Measurements from ENCODE around the gene KCNG3. TPM values are rescaled to one million over a fixed set of nuclear protein-coding genes. Genes with fewer than 3 reads are reported as not detected.

KCNG3 gene, protein sequence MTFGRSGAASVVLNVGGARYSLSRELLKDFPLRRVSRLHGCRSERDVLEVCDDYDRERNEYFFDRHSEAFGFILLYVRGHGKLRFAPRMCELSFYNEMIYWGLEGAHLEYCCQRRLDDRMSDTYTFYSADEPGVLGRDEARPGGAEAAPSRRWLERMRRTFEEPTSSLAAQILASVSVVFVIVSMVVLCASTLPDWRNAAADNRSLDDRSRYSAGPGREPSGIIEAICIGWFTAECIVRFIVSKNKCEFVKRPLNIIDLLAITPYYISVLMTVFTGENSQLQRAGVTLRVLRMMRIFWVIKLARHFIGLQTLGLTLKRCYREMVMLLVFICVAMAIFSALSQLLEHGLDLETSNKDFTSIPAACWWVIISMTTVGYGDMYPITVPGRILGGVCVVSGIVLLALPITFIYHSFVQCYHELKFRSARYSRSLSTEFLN
- 0.09 to 0.27 TPM (median 0.18 TPM) in 3 replicates for total RNA-seq

DNA sequence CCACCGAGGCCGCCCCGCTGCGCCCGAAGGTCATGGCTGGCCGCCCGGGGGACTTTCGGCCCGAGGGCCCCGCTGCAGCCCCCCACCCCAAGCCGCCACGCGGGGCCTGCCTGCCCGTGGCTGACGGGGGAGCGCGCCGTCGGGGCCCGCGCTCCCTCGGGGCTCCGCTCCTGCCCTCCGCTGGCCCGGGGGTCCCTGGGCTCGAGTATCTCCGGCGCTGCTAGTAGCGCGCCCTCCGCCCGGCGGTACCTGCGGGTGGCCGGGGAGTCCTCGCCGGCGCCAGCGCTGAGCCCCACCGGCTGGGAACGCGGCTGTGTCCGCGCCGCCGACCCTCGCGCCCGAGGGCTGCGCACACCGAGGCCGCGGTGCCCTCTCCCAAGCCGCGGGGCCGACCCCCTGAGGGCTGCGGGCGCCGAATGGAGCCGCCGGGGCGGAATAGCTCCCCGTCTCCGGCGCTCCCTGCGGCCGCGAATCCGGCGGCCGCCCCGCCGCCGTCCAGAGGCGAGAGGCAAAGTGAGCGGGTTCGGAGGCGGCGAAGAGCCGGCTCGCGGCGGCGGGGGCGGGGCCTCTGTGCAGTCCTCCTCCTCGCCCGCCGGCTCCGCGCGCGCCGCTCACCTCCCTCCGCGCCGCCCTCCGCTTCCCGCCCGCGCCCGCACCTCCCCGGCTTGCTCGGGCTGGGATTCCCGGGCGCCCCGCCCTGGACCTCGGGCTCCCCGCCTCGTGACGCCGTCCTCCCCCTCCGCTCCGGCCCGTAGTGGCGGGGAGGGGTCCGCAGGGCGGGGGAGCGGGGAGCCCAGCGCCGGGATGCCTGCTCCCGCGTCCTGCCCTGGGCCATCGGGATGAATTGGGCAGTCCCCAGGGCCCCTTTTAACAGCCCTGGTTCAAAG, at the start of gene KCNG3:
KCNG3 (minus strand) TSS at position 515 of the 887 bp plus-strand sequence; CDS start at position 34, 481 bp downstream.
- Mint-ChIP-seq H3K9me3 (no peaks in the 10 kb centered on the region), H3K4me1 (peaks cover 6% of the 10 kb centered on the region), H3K27ac (no peak within 1 kb of the TSS), H3K36me3 (no peaks in the 10 kb centered on the region), H3K27me3 (ENCODE audit: low read depth) (peaks cover 59% of the 10 kb centered on the region), H3K4me3 (peak within 1 kb of the TSS; percentile 79)
- DNase-seq (ENCODE audit: low spot score in 2 of 2, unreplicated experiment in 2 of 2) = peak; percentile 70 to 76
- TF ChIP-seq CTCF (IDR thresholded peaks at IDR 0.05; ENCODE audit: unreplicated experiment) = no peak

DNA sequence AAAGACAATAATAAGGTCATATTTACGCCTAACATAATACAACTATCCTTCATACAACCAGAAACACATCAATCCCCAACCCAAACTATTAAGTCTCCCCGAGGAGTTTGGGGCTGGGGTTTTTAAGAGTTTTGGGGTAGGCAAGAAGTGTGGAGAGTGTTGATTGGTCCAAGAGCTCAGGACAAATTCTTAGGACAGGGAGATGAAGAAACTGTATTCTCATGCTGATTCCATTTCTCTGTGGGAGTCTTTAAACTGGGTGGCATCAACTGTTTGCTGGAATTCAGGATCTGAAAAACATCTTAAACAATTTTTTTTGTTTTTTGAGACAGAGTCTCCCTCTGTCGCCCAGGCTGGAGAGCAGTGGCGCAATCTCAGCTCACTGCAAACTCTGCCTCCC, 49.1 kb upstream of the KCNG3 start:
- peaks cover 13% of the 10 kb centered on the region for H3K4me1 Mint-ChIP-seq

DNA sequence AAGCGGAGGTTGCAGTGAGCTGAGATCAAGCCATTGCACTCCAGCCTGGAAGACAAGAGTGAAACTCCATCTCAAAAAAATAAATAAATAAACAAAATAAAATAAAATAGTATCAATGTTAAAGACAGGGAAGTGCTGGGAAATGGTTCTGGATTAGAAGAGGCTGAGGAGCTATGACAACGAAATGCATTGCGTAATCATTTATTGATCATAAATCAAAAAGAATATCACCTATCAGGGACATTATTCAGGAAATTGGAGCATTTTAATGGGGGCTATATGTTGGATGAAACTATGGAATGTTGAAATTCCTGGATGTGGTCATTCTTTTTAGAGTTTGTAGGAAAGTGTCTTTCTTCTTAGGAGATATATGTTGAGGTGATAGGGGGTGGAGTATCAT, 43.7 kb upstream of the KCNG3 start:
- no peaks in the 10 kb centered on the region for H3K36me3 Mint-ChIP-seq
- H3K27ac Mint-ChIP-seq = no peak overlapping the region

More for the DNA sequence above, 49.1 kb upstream of the KCNG3 start:
- H3K27ac Mint-ChIP-seq = no peak overlapping the region
- H3K36me3 Mint-ChIP-seq = no peaks in the 10 kb centered on the region
- H3K9me3 Mint-ChIP-seq = peaks cover 3% of the 10 kb centered on the region
- TF ChIP-seq CTCF (IDR thresholded peaks at IDR 0.05; ENCODE audit: unreplicated experiment) = no peak
- no peak for DNase-seq (ENCODE audit: low spot score in 2 of 2, unreplicated experiment in 2 of 2)
- H3K4me3 Mint-ChIP-seq = no peak overlapping the region
- no peaks in the 10 kb centered on the region for H3K27me3 Mint-ChIP-seq (ENCODE audit: low read depth)

GRCh38 chr2:42532397-42532796, 38.6 kb upstream of the KCNG3 start:
- H3K27ac Mint-ChIP-seq = no peak overlapping the region
- no peak for TF ChIP-seq CTCF (IDR thresholded peaks at IDR 0.05; ENCODE audit: unreplicated experiment)
- H3K4me3 Mint-ChIP-seq = no peak overlapping the region
- no peaks in the 10 kb centered on the region for H3K4me1 Mint-ChIP-seq
- no peaks in the 10 kb centered on the region for H3K9me3 Mint-ChIP-seq
- DNase-seq (ENCODE audit: low spot score in 2 of 2, unreplicated experiment in 2 of 2) = no peak
- H3K27me3 Mint-ChIP-seq (ENCODE audit: low read depth) = no peaks in the 10 kb centered on the region
- no peaks in the 10 kb centered on the region for H3K36me3 Mint-ChIP-seq

More for the DNA sequence above, 43.7 kb upstream of the KCNG3 start:
- TF ChIP-seq CTCF (IDR thresholded peaks at IDR 0.05; ENCODE audit: unreplicated experiment) = no peak
- peaks cover 3% of the 10 kb centered on the region for H3K9me3 Mint-ChIP-seq
- no peaks in the 10 kb centered on the region for H3K4me1 Mint-ChIP-seq
- no peak for DNase-seq (ENCODE audit: low spot score in 2 of 2, unreplicated experiment in 2 of 2)
- H3K4me3 Mint-ChIP-seq = no peak overlapping the region
- no peaks in the 10 kb centered on the region for H3K27me3 Mint-ChIP-seq (ENCODE audit: low read depth)

DNA sequence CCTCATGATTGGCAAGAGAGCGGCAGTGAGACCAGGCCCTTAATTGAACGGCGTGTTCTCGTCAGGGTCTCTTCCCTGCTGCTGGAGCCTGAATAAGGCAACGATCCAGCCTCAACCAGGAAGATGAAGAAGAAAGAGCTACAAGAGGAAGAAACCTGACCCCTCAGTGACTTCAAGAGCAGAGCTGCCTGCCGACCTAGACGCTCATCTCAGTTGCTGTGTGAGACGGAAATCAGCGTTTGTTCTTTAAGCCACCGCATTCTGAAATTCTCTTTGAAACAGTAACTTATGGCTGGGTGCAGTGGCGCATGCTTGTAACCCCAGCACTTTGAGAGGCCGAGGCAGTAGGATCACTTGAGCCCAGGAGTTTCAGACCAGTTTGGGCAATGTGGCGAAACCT, 29.6 kb upstream of the KCNG3 start:
- no peaks in the 10 kb centered on the region for H3K27me3 Mint-ChIP-seq (ENCODE audit: low read depth)
- no peaks in the 10 kb centered on the region for H3K36me3 Mint-ChIP-seq
- peaks cover 4% of the 10 kb centered on the region for H3K4me1 Mint-ChIP-seq
- no peak overlapping the region for H3K4me3 Mint-ChIP-seq
- H3K9me3 Mint-ChIP-seq = peaks cover 4% of the 10 kb centered on the region
- no peak for DNase-seq (ENCODE audit: low spot score in 2 of 2, unreplicated experiment in 2 of 2)
- peak overlapping the region; percentile 36 for H3K27ac Mint-ChIP-seq
- no peak for TF ChIP-seq CTCF (IDR thresholded peaks at IDR 0.05; ENCODE audit: unreplicated experiment)
